Caco-2 (cell line): Measurements from ENCODE around the gene ADGRF1. TPM values are rescaled to one million over a fixed set of nuclear protein-coding genes. Genes with fewer than 3 reads are reported as not detected.

ENCODE experiments used
- BruUV-seq: library from RNA; stranded (reverse); fragments of 400-500 nt; replicated peaks from 2 replicates; lab custom pipeline; 2021; lab: Mats Ljungman, UMichigan
- CTCF ChIA-PET: fragments of 300-600 bp; sonication (Branson Sonifier 250); formaldehyde crosslinking; loops from one replicate; lab custom pipeline; 2022; ENCODE audit warnings: antibody characterized with exemption; lab: Charles Lee
- POLR2A ChIA-PET: fragments of 300-600 bp; sonication (Branson Sonifier 250); formaldehyde crosslinking; loops from one replicate; lab custom pipeline; 2022; ENCODE audit warnings: antibody characterized with exemption; lab: Charles Lee
- DNase-seq, 2 experiments: peaks; one replicate each; pipeline versions ENCODE4 v3.0.0 to v3.0.0-alpha.2; 2020 to 2022
- H3K27me3 ChIP-seq: replicated peaks from 2 replicates; pipeline ENCODE4 v1.6.0; 2011; ENCODE audit warnings: low read length; ENCODE audit not compliant: control insufficient read depth, insufficient read depth
- H3K36me3 ChIP-seq: 2 replicates; pipeline ENCODE4 v1.5.1; 2011; ENCODE audit warnings: low read length; ENCODE audit not compliant: control insufficient read depth, insufficient read depth
- H3K4me1 ChIP-seq: fragments of 250-450 bp; sonication (Bioruptor Pico); 2 replicates; pipeline ENCODE4 v1.5.1; 2020; ENCODE audit warnings: mild to moderate bottlenecking
- H3K4me3 ChIP-seq: 2 replicates; pipeline ENCODE4 v1.5.1; 2011; ENCODE audit warnings: low read depth, mild to moderate bottlenecking, control low read depth, low read length
- H3K9me3 ChIP-seq: fragments of 250-450 bp; sonication (Bioruptor Pico); 2 replicates; pipeline ENCODE4 v1.5.1; 2020; ENCODE audit warnings: mild to moderate bottlenecking, moderate library complexity
- H3K27ac Mint-ChIP-seq: one replicate; pipeline ENCODE4 v1.8.0; 2022; ENCODE audit warnings: mixed read lengths; ENCODE audit not compliant: unreplicated experiment
- H3K27me3 Mint-ChIP-seq: one replicate; pipeline ENCODE4 v1.8.0; 2022; ENCODE audit warnings: mixed read lengths; ENCODE audit not compliant: insufficient read depth, unreplicated experiment
- H3K36me3 Mint-ChIP-seq: one replicate; pipeline ENCODE4 v1.8.0; 2022; ENCODE audit warnings: mild to moderate bottlenecking, mixed read lengths; ENCODE audit not compliant: insufficient read depth, unreplicated experiment
- H3K4me1 Mint-ChIP-seq: one replicate; pipeline ENCODE4 v1.8.0; 2022; ENCODE audit warnings: low read depth, mixed read lengths; ENCODE audit not compliant: unreplicated experiment
- H3K4me3 Mint-ChIP-seq: one replicate; pipeline ENCODE4 v1.8.0; 2022; ENCODE audit warnings: mild to moderate bottlenecking, moderate library complexity, mixed read lengths; ENCODE audit not compliant: unreplicated experiment
- H3K9me3 Mint-ChIP-seq: one replicate; pipeline ENCODE4 v1.8.0; 2022; ENCODE audit warnings: mixed read lengths; ENCODE audit not compliant: unreplicated experiment
- CTCF ChIP-seq, 2 experiments: fragments of 200-600 bp in 1 of 2; IDR thresholded peaks; 1 replicate in 1 of 2; 2 replicates in 1 of 2; pipeline versions ENCODE4 v1.5.1 to v1.8.0; 2011 to 2022; ENCODE audit warnings: antibody characterized with exemption in 1 of 2, control low read depth in 1 of 2, inconsistent platforms in 1 of 2, low read depth in 1 of 2, low read length in 1 of 2, mild to moderate bottlenecking in 1 of 2, moderate library complexity in 1 of 2; ENCODE audit not compliant: insufficient read depth in 1 of 2, severe bottlenecking in 1 of 2, unreplicated experiment in 1 of 2
- intact Hi-C: fragments of 100-400 bp; cut with micrococcal nuclease; formaldehyde crosslinking; loops from one replicate; pipeline ENCODE4 v1.10.0; 2022; ENCODE audit not compliant: unreplicated experiment
- total RNA-seq: library from RNA; stranded (reverse); gene quantifications from 2 replicates; pipeline ENCODE4 v1.2.3, GENCODE V29; 2022

The ADGRF1 gene
- total RNA-seq, 1 experiment from 2014 or later, result 0.52 TPM

- no peak overlapping the region for H3K27ac Mint-ChIP-seq
- POLR2A ChIA-PET, result no interaction called here
Observed at GRCh38 chr6:46953921-46954320, 88.2 kb downstream of the ADGRF1 start.

GRCh38 chr6:46949632-46950280 lies 92.4 kb downstream of the ADGRF1 start:
- no peak for DNase-seq
- ChIA-PET CTCF (no interaction called here), POLR2A (no interaction called here)
- Histone ChIP-seq H3K36me3 (no peaks in the 10 kb centered on the region), H3K4me3 (no peak overlapping the region), H3K27me3 (no peaks in the 10 kb centered on the region), H3K4me1 (peaks cover 5% of the 10 kb centered on the region; the same call in 1 of the 2 replicates), H3K9me3 (no peaks in the 10 kb centered on the region)
- no peaks in the 10 kb centered on the region for H3K4me1 Mint-ChIP-seq
- H3K27ac Mint-ChIP-seq, result no peak overlapping the region
- no peak for TF ChIP-seq CTCF (IDR thresholded peaks at IDR 0.05; ENCODE audit: insufficient read depth in 1 of 2, low read depth in 1 of 2, low read length in 1 of 2, severe bottlenecking in 1 of 2, unreplicated experiment in 1 of 2)
- intact Hi-C loops, result no loop called here
- no peak overlapping the region for H3K4me3 Mint-ChIP-seq
- no peaks in the 10 kb centered on the region for H3K36me3 Mint-ChIP-seq
- no peaks in the 10 kb centered on the region for H3K9me3 Mint-ChIP-seq
- H3K27me3 Mint-ChIP-seq, result peaks cover 8% of the 10 kb centered on the region
- BruUV-seq, result no TSS peak

More at GRCh38 chr6:46953921-46954320, 88.2 kb downstream of the ADGRF1 start:
- H3K9me3 ChIP-seq, result no peaks in the 10 kb centered on the region
- H3K4me1 ChIP-seq, result peaks cover 5% of the 10 kb centered on the region; the same call in 1 of the 2 replicates
- intact Hi-C loops, result no loop called here
- TF ChIP-seq CTCF (IDR thresholded peaks at IDR 0.05; ENCODE audit: insufficient read depth in 1 of 2, low read depth in 1 of 2, low read length in 1 of 2, severe bottlenecking in 1 of 2, unreplicated experiment in 1 of 2), result no peak
- Mint-ChIP-seq H3K9me3 (no peaks in the 10 kb centered on the region), H3K4me1 (no peaks in the 10 kb centered on the region), H3K27me3 (peaks cover 6% of the 10 kb centered on the region), H3K36me3 (no peaks in the 10 kb centered on the region), H3K4me3 (no peak overlapping the region)
- CTCF ChIA-PET, result no interaction called here
- H3K4me3 ChIP-seq, result no peak overlapping the region
- no peak for DNase-seq
- H3K27me3 ChIP-seq, result no peaks in the 10 kb centered on the region
- H3K36me3 ChIP-seq, result no peaks in the 10 kb centered on the region
- BruUV-seq, result no TSS peak

GRCh38 chr6:46948699-46949098 lies 93.4 kb downstream of the ADGRF1 start:
- H3K4me1 Mint-ChIP-seq, result no peaks in the 10 kb centered on the region
- no peak for DNase-seq
- H3K27me3 Mint-ChIP-seq, result peaks cover 8% of the 10 kb centered on the region
- no peak for TF ChIP-seq CTCF (IDR thresholded peaks at IDR 0.05; ENCODE audit: insufficient read depth in 1 of 2, low read depth in 1 of 2, low read length in 1 of 2, severe bottlenecking in 1 of 2, unreplicated experiment in 1 of 2)
- no TSS peak for BruUV-seq
- Histone ChIP-seq H3K4me3 (no peak overlapping the region), H3K36me3 (no peaks in the 10 kb centered on the region), H3K27me3 (no peaks in the 10 kb centered on the region), H3K4me1 (peaks cover 5% of the 10 kb centered on the region; the same call in 1 of the 2 replicates), H3K9me3 (no peaks in the 10 kb centered on the region)
- intact Hi-C loops, result no loop called here
- CTCF ChIA-PET, result no interaction called here
- POLR2A ChIA-PET, result no interaction called here
- no peaks in the 10 kb centered on the region for H3K36me3 Mint-ChIP-seq
- no peaks in the 10 kb centered on the region for H3K9me3 Mint-ChIP-seq
- H3K27ac Mint-ChIP-seq, result no peak overlapping the region
- no peak overlapping the region for H3K4me3 Mint-ChIP-seq

Other genes starting within 250 kb of the ADGRF1 start
- gene MEP1A, start 248.9 kb downstream of the ADGRF1 start, total RNA-seq, result 8.1 and 12.0 TPM in 2 replicates
- not detected in 2 replicates for gene ADGRF5, start 120.4 kb downstream of the ADGRF1 start, total RNA-seq